Lung (tissue), 12 donors: Measurements from ENCODE around the gene KMT2C. TPM values are rescaled to one million over a fixed set of nuclear protein-coding genes. Genes with fewer than 3 reads are reported as not detected.
"Not testable (repeated sequence)": the region's sequence is repeated elsewhere in the genome, so short reads cannot be mapped to it uniquely, and the experiment has no call there.

ENCODE experiments used
- ATAC-seq: fragments of 200-7000 bp; cut with Tn5 transposase; one replicate; pipeline ENCODE4 v1.9.1; 2020; ENCODE audit warnings: moderate number of reproducible peaks; ENCODE audit not compliant: insufficient read depth, low FRiP score
- DNase-seq, 3 donors: peaks; one replicate each; pipeline ENCODE4 v3.0.0-alpha.2; 2013 to 2017
- H3K27ac ChIP-seq, 2 donors: one replicate each; pipeline ENCODE4 v1.5.1; 2013; ENCODE audit warnings: mild to moderate bottlenecking in 2 of 2, moderate library complexity in 2 of 2, control low read depth in 1 of 2, inconsistent platforms in 1 of 2, low read depth in 1 of 2, low read length in 1 of 2
- H3K27me3 ChIP-seq, 3 donors: one replicate each; pipeline ENCODE4 v1.5.1; 2013; ENCODE audit warnings: low read length in 2 of 3; ENCODE audit not compliant: control insufficient read depth in 3 of 3, insufficient read depth in 3 of 3
- H3K36me3 ChIP-seq, 4 donors: one replicate each; pipeline ENCODE4 v1.5.1; 2013; ENCODE audit warnings: low read length in 4 of 4, mild to moderate bottlenecking in 1 of 4, moderate library complexity in 1 of 4; ENCODE audit not compliant: control insufficient read depth in 4 of 4, insufficient read depth in 4 of 4
- H3K4me1 ChIP-seq, 5 donors: one replicate each; pipeline ENCODE4 v1.5.1; 2013; ENCODE audit warnings: low read length in 5 of 5, mild to moderate bottlenecking in 2 of 5, moderate library complexity in 1 of 5; ENCODE audit not compliant: control insufficient read depth in 5 of 5, insufficient read depth in 5 of 5
- H3K4me3 ChIP-seq: one replicate; pipeline ENCODE4 v1.5.1; 2013; ENCODE audit warnings: mild to moderate bottlenecking, control low read depth, moderate library complexity
- H3K9ac ChIP-seq, 2 donors: one replicate each; pipeline ENCODE4 v1.5.1; 2013; ENCODE audit warnings: low read length in 2 of 2, control low read depth in 1 of 2; ENCODE audit not compliant: insufficient read depth in 1 of 2
- H3K9me3 ChIP-seq, 4 donors: one replicate each; pipeline ENCODE4 v1.5.1; 2013; ENCODE audit warnings: low read length in 3 of 4, mild to moderate bottlenecking in 1 of 4, moderate library complexity in 1 of 4; ENCODE audit not compliant: control insufficient read depth in 4 of 4, insufficient read depth in 3 of 4
- CTCF ChIP-seq: IDR thresholded peaks from 2 replicates; pipeline ENCODE4 v1.5.1; 2012; ENCODE audit warnings: mild to moderate bottlenecking; ENCODE audit errors: control extremely low read depth, extremely low read depth
- WGBS, 2 donors: extraction: QIAGEN DNeasy Blood & Tissue Kit; methylation state at CpG; one replicate each; pipeline ENCODE4 v1.1.7; 2013; 5-methylcytosine and 5-hydroxymethylcytosine counted together
- polyA plus RNA-seq, 2 donors: library from polyadenylated mRNA; stranded (reverse); fragments of 200-250 nt; gene quantifications; one replicate each; pipeline ENCODE4 v1.2.1, GENCODE V29; 2013
- total RNA-seq, 2 donors: library from RNA; depleted of rRNA in 1 of 2; stranded (reverse); fragments of >200 nt in 1 of 2; gene quantifications; one replicate each; pipeline ENCODE4 v1.2.1, GENCODE V29; 2014 to 2021
- donor health status: control.
- donor health status: control.
- donor health status: Bipolar disorder and iron deficiency.
- donor health status: healthy.
- donor health status: DM: yes; HTN: yes; CAD: no.

KMT2C gene
- total and polyA plus RNA-seq, 4 donors: 10.2 to 115 (median 52.3) TPM

DNA sequence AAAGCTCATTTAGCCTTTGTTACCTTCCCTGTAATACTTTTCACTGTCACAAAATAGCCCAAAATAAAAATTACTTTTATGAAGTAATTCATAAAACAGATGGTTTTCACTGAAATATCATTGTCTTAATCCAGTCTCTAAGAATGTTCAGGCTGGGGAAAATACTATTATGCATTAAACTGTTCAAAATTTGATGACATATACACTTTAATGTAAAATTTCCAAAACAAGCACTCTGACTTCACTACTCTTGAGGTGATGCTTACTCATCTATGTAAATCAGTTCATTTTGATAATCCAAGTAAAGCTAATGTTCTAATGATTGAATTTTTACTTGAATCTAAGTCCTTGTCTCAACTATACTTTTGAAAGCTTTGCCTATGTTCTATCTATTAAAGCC is 127.9 kb downstream of the KMT2C start:
- H3K9me3 ChIP-seq: no peaks in the 10 kb centered on the region
- no peaks in the 10 kb centered on the region for H3K27me3 ChIP-seq
- no peak overlapping the region for H3K9ac ChIP-seq
- H3K36me3 ChIP-seq: peaks cover 4 to 14% (median 11%) of the 10 kb centered on the region in 4 donors
- TF ChIP-seq CTCF: no peak
- no peak for ATAC-seq
- H3K4me3 ChIP-seq: no peak overlapping the region
- H3K4me1 ChIP-seq: peaks cover 0 to 11% (median 2%) of the 10 kb centered on the region in 5 donors
- DNase-seq: no peak
- H3K27ac ChIP-seq: no peak overlapping the region

- H3K9ac ChIP-seq, DNase-seq, H3K4me1 ChIP-seq, ATAC-seq, H3K4me3 ChIP-seq, H3K27ac ChIP-seq, H3K9me3 ChIP-seq, H3K27me3 ChIP-seq: not testable (repeated sequence)
- peaks cover 3 to 12% (median 6%) of the 10 kb centered on the region in 4 donors for H3K36me3 ChIP-seq
- 90 to 100% methylated on average over 2 of the region's 2 CpGs for WGBS, 2 donors
Observed at GRCh38 chr7:152299542-152300143, 136.2 kb downstream of the KMT2C start.

DNA sequence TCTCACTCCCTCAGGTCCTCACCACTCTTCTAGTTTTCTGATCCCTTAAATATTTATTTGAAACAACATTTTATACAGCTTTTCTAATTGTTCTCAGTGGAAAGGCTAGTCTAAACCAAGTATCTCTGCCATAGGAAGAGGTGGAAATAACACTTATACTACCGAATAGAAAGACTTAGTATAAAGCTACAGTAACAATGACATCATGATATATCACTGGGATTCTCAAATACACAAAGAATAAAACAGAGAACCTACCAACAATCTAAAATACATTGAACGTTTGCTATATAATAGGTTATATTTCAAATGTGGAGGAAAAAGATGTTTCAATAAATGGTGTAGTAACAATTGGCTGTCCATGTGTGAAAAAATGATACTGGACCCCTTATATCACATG is 142.9 kb downstream of the KMT2C start:
- Histone ChIP-seq H3K9me3 (no peaks in the 10 kb centered on the region), H3K4me1 (no peaks in the 10 kb centered on the region), H3K4me3 (no peak overlapping the region), H3K27me3 (no peaks in the 10 kb centered on the region), H3K36me3 (peaks cover 3 to 7% (median 3%) of the 10 kb centered on the region in 4 donors), H3K27ac (no peak overlapping the region), H3K9ac (no peak overlapping the region)
- no peak for ATAC-seq
- no peak for TF ChIP-seq CTCF
- WGBS, 2 donors: 80 to 89% methylated on average over 2 of the region's 2 CpGs
- no peak for DNase-seq

- not testable (repeated sequence) for H3K27ac ChIP-seq, H3K36me3 ChIP-seq, ATAC-seq, H3K27me3 ChIP-seq, H3K4me3 ChIP-seq, DNase-seq, H3K4me1 ChIP-seq, H3K9me3 ChIP-seq, H3K9ac ChIP-seq
- WGBS, 2 donors: 97 to 98% methylated on average over 3 of the region's 3 CpGs
Observed at GRCh38 chr7:152286972-152287371, 148.8 kb downstream of the KMT2C start.

DNA sequence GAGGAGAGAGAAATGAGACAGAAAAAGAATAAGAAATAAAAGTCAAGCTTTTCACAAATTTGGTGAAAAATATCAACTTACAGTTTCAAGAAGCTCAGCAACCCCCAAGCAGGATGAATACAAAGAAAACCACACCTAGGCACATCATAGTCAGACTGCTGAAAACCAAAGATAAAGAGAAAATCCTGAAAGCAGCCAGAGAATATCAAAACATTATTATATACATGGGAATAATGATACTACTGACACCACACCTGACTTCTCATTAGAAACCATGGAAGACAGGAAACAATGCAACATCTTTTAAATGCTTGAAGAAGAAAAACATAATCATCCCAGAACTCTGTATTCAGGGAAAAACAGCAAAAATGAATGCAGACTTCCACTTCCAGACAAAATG is 149.6 kb downstream of the KMT2C start:
- not testable (repeated sequence) for H3K4me1 ChIP-seq, ATAC-seq, H3K36me3 ChIP-seq, H3K4me3 ChIP-seq, H3K9me3 ChIP-seq, H3K9ac ChIP-seq, DNase-seq, H3K27me3 ChIP-seq, H3K27ac ChIP-seq

DNA sequence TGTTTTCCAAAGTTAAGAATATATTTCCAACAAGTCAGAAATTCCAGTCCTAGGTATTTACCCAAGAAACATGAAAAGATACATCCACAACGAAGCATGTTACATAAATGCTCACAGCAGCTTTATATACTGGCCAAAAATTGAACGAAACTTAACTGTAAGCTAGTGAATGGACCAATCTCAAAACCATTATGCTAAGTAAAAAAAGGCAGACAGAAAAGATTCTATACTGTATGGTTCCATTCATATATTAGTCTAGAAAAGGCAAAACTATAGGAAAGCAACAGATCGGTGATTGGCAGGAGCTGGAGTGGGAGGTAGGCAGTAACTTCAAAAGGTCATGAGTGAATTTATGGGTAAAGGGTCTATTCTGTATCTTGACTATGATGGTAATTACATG is 150.8 kb downstream of the KMT2C start:
- H3K4me1 ChIP-seq: not testable (repeated sequence)

DNA sequence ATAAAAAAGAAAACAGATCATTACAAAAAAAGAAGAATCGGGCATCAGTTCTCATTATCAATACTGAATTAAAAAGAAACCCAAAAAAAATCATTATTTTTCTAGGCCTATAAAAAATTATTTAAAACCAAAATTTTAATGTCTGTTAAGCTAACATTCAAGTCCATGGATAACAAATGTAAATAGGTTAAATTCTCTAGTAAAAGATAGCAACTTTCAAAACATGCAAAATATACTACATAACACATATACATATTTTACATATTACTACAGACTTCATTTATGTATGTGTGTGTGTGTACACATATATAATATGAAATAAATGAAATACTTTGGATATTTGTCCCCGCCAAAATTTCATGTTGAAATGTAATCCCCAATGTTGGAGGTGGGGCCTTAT is 158.1 kb downstream of the KMT2C start:
- not testable (repeated sequence) for H3K9ac ChIP-seq, H3K36me3 ChIP-seq, DNase-seq, H3K27me3 ChIP-seq, H3K4me1 ChIP-seq, H3K9me3 ChIP-seq, H3K4me3 ChIP-seq, ATAC-seq, H3K27ac ChIP-seq
- 97 to 100% methylated on average over 2 of the region's 2 CpGs for WGBS, 2 donors

More for the DNA sequence above, 150.8 kb downstream of the KMT2C start:
- not testable (repeated sequence) for H3K27ac ChIP-seq, H3K36me3 ChIP-seq, ATAC-seq, H3K4me3 ChIP-seq, H3K27me3 ChIP-seq, H3K9ac ChIP-seq, DNase-seq, H3K9me3 ChIP-seq
- WGBS, 2 donors: 87 to 90% methylated on average over 3 of the region's 3 CpGs
